IMR-90 (cell line): ENCODE data around the gene SEC24A. TPM values are rescaled to one million over a fixed set of nuclear protein-coding genes. Genes with fewer than 3 reads are reported as not detected.

Source experiments
- ATAC-seq: fragments of 200-7000 bp; cut with Tn5 transposase; 2 replicates; pipeline ENCODE4 v1.9.1; 2020; ENCODE audit warnings: low read depth, mild to moderate bottlenecking, moderate library complexity
- BruUV-seq: library from RNA; stranded (reverse); fragments of 400-500 nt; replicated peaks from 2 replicates; lab custom pipeline; 2021; lab: Mats Ljungman, UMichigan
- CTCF ChIA-PET: fragments of 300-600 bp; formaldehyde crosslinking; extraction: SDS; loops from one replicate; lab custom pipeline; 2021; ENCODE audit warnings: antibody characterized with exemption; lab: Yijun Ruan, JAX
- POLR2A ChIA-PET: fragments of 300-600 bp; sonication (Branson Sonifier 250); formaldehyde crosslinking; loops from one replicate; lab custom pipeline; 2022; ENCODE audit warnings: antibody characterized with exemption; ENCODE audit not compliant: unreplicated experiment; lab: Charles Lee
- DNase-seq: peaks from one replicate; pipeline ENCODE4 v3.0.0; 2013
- H2AFZ ChIP-seq: replicated peaks from 2 replicates; pipeline ENCODE3; 2013; ENCODE audit warnings: low read length, mild to moderate bottlenecking; ENCODE audit not compliant: poor library complexity
- H2AK5ac ChIP-seq: 2 replicates; pipeline ENCODE4 v1.6.1; 2013; ENCODE audit warnings: low read depth, low read length, inconsistent platforms
- H2AK9ac ChIP-seq: replicated peaks from 2 replicates; pipeline ENCODE3; 2013; ENCODE audit warnings: mild to moderate bottlenecking, low read depth, low read length, moderate library complexity; ENCODE audit not compliant: poor library complexity
- H2BK120ac ChIP-seq: 2 replicates; pipeline ENCODE4 v1.6.1; 2013; ENCODE audit warnings: low read depth, low read length, inconsistent platforms
- H2BK15ac ChIP-seq: 3 replicates; pipeline ENCODE4 v1.6.1; 2013; ENCODE audit warnings: low read depth, low read length, inconsistent platforms
- H2BK20ac ChIP-seq: 2 replicates; pipeline ENCODE4 v1.6.1; 2013; ENCODE audit warnings: low read depth, mild to moderate bottlenecking, inconsistent platforms, low read length, moderate library complexity
- H2BK5ac ChIP-seq: 2 replicates; pipeline ENCODE4 v1.6.1; 2013; ENCODE audit warnings: mild to moderate bottlenecking, low read depth, low read length, inconsistent platforms; ENCODE audit not compliant: poor library complexity, severe bottlenecking
- H3K14ac ChIP-seq: replicated peaks from 2 replicates; pipeline ENCODE4 v1.6.1; 2013; ENCODE audit warnings: low read depth, low read length, inconsistent platforms
- H3K18ac ChIP-seq: 2 replicates; pipeline ENCODE4 v1.6.1; 2013; ENCODE audit warnings: low read depth, low read length, control low read depth
- H3K23ac ChIP-seq: 2 replicates; pipeline ENCODE4 v1.6.1; 2013; ENCODE audit warnings: low read depth, low read length, inconsistent platforms
- H3K27ac ChIP-seq: 2 replicates; pipeline ENCODE4 v1.5.1; 2013; ENCODE audit warnings: mild to moderate bottlenecking, control low read depth, low read length; ENCODE audit not compliant: insufficient read depth
- H3K27me3 ChIP-seq: 2 replicates; pipeline ENCODE4 v1.6.1; 2013; ENCODE audit warnings: low read length; ENCODE audit not compliant: control insufficient read depth, insufficient read depth
- H3K36me3 ChIP-seq: 2 replicates; pipeline ENCODE4 v1.6.1; 2013; ENCODE audit warnings: low read length, mixed read lengths; ENCODE audit not compliant: control insufficient read depth, insufficient read depth
- H3K4ac ChIP-seq: 2 replicates; pipeline ENCODE4 v1.6.1; 2013; ENCODE audit warnings: low read depth, low read length, inconsistent platforms
- H3K4me1 ChIP-seq: 2 replicates; pipeline ENCODE4 v1.6.1; 2013; ENCODE audit warnings: low read length, mixed read lengths; ENCODE audit not compliant: control insufficient read depth, insufficient read depth
- H3K4me2 ChIP-seq: 2 replicates; pipeline ENCODE4 v1.6.1; 2013; ENCODE audit warnings: low read depth, mild to moderate bottlenecking, control low read depth, low read length, moderate library complexity
- H3K4me3 ChIP-seq: 2 replicates; pipeline ENCODE4 v1.5.1; 2013; ENCODE audit warnings: low read depth, mild to moderate bottlenecking, control low read depth, low read length, moderate library complexity; ENCODE audit not compliant: insufficient read depth
- H3K56ac ChIP-seq: 2 replicates; pipeline ENCODE4 v1.6.1; 2013; ENCODE audit warnings: low read length, inconsistent platforms; ENCODE audit not compliant: insufficient read depth; ENCODE audit errors: extremely low read depth
- H3K79me1 ChIP-seq, 2 experiments: 2 replicates each; pipeline ENCODE4 v1.6.1; 2013; ENCODE audit warnings: low read length in 2 of 2, inconsistent platforms in 1 of 2, low read depth in 1 of 2
- H3K9ac ChIP-seq: 2 replicates; pipeline ENCODE4 v1.6.1; 2013; ENCODE audit warnings: low read depth, low read length, control low read depth
- H3K9me1 ChIP-seq: 2 replicates; pipeline ENCODE4 v1.6.1; 2013; ENCODE audit warnings: low read length, inconsistent platforms; ENCODE audit not compliant: insufficient read depth
- H3K9me3 ChIP-seq: 2 replicates; pipeline ENCODE4 v1.6.1; 2013; ENCODE audit warnings: low read length; ENCODE audit not compliant: control insufficient read depth, insufficient read depth
- H4K20me1 ChIP-seq: 2 replicates; pipeline ENCODE4 v1.6.1; 2013; ENCODE audit warnings: low read length, inconsistent platforms; ENCODE audit not compliant: insufficient read depth
- H4K5ac ChIP-seq: 2 replicates; pipeline ENCODE4 v1.6.1; 2013; ENCODE audit warnings: mild to moderate bottlenecking, low read depth, low read length, control low read depth
- H4K8ac ChIP-seq, 2 experiments: 2 replicates each; pipeline ENCODE4 v1.6.1; 2013; ENCODE audit warnings: low read depth in 2 of 2, low read length in 2 of 2, control low read depth in 1 of 2, inconsistent platforms in 1 of 2
- H4K91ac ChIP-seq: 2 replicates; pipeline ENCODE4 v1.6.1; 2013; ENCODE audit warnings: low read depth, low read length, inconsistent platforms; ENCODE audit not compliant: insufficient read depth
- MAFK ChIP-seq: IDR thresholded peaks from 2 replicates; pipeline ENCODE4 v1.6.1; 2012; ENCODE audit warnings: low read depth, low read length, improper control_type of control experiment
- POLR2A ChIP-seq: IDR thresholded peaks from 2 replicates; pipeline ENCODE4 v1.6.1; 2012; ENCODE audit warnings: mild to moderate bottlenecking, low read depth, low read length
- WGBS, 2 experiments: methylation state at CpG; one replicate each; pipeline versions ENCODE4 v1.1.5 to v1.1.7; 2013; ENCODE audit warnings: missing lambda C conversion rate in 2 of 2; ENCODE audit not compliant: insufficient read length in 1 of 2; ENCODE audit errors: extremely low coverage in 2 of 2; 5-methylcytosine and 5-hydroxymethylcytosine counted together
- dilution Hi-C: fragments of 300-500 bp; cut with HindIII; formaldehyde crosslinking; loops from one replicate; pipeline ENCODE4 v1.14.3; 2018; ENCODE audit warnings: low sequenced_read_pairs; ENCODE audit not compliant: unreplicated experiment
- in situ Hi-C: fragments of 300-500 bp; cut with MboI; formaldehyde crosslinking; loops from 3 replicates; pipeline ENCODE4 v1.14.3; 2019; ENCODE audit warnings: low sequenced_read_pairs, inconsistent platforms, mixed read lengths
- intact Hi-C: fragments of 100-400 bp; cut with micrococcal nuclease; formaldehyde crosslinking; loops from 2 replicates; pipeline ENCODE4 v1.10.0; 2022
- polyA plus RNA-seq, 3 experiments: library from polyadenylated mRNA; depleted of rRNA; stranded (reverse); fragments of >200 nt; gene quantifications; 2 replicates each; pipeline ENCODE4 v1.2.3, GENCODE V29; 2012; ENCODE audit warnings: low replicate concordance in 1 of 3
- total RNA-seq: library from RNA; depleted of rRNA; stranded (reverse); fragments of >200 nt; gene quantifications from 2 replicates; pipeline ENCODE4 v1.2.3, GENCODE V29; 2012

SEC24A gene
- total and polyA plus RNA-seq, 2 of the 4 experiments (the other 2 are of a cell fraction) = 23.9 to 28.1 TPM

GRCh38 chr5:134651531-134651930 lies 2.9 kb downstream of the SEC24A start:
- Histone ChIP-seq H2BK15ac (no peak overlapping the region), H4K8ac (no peak overlapping the region), H2AFZ (no peak overlapping the region), H2AK9ac (no peak overlapping the region), H3K79me1 (peaks cover 0 to 25% of the 10 kb centered on the region in 2 experiments; a peak in 2 of 4 replicates), H3K4me1 (no peaks in the 10 kb centered on the region), H3K36me3 (peaks cover 7% of the 10 kb centered on the region; the same call in 1 of the 2 replicates), H3K18ac (no peak overlapping the region), H3K4ac (no peak overlapping the region), H2AK5ac (no peak overlapping the region), H3K9ac (no peak overlapping the region), H3K27ac (no peak overlapping the region), H4K20me1 (peaks cover 70% of the 10 kb centered on the region), H2BK120ac (no peak overlapping the region), H4K91ac (no peak overlapping the region), H2BK20ac (no peak overlapping the region), H3K4me2 (no peak overlapping the region), H3K14ac (no peak overlapping the region), H3K9me1 (peaks cover 7% of the 10 kb centered on the region; the same call in 1 of the 2 replicates), H4K5ac (no peak overlapping the region), H3K9me3 (no peaks in the 10 kb centered on the region), H3K4me3 (no peak overlapping the region), H3K23ac (no peak overlapping the region), H2BK5ac (no peak overlapping the region), H3K56ac (no peak overlapping the region), H3K27me3 (no peaks in the 10 kb centered on the region)
- dilution Hi-C loops (no loop called here), in situ Hi-C loops (no loop called here), intact Hi-C loops (no loop called here)
- no TSS peak for BruUV-seq
- peak; percentile 12 for DNase-seq
- POLR2A ChIA-PET = interaction anchor here (0.6 kb wide), 1 partner anchor 18 kb away, joined by 6 read pairs; no protein-coding TSS in a partner anchor
- no peak for ATAC-seq
- WGBS, 2 experiments = no CpG with 5 or more reads among the region's 4 CpGs
- TF ChIP-seq MAFK = 0 out of 2 replicates have a peak, but pooled peaks have one; percentile 4
- TF ChIP-seq POLR2A = no peak
- CTCF ChIA-PET = interaction anchor here (0.5 kb wide), 1 partner anchor 113 kb away, joined by 5 read pairs; no protein-coding TSS in a partner anchor
